Astrocyte (in vitro differentiated cells and primary cell): ENCODE measurements around the gene POLN. TPM values are rescaled to one million over a fixed set of nuclear protein-coding genes. Genes with fewer than 3 reads are reported as not detected.
A peak's percentile ranks its signal among the peaks of the same experiment; 100 is the strongest.

Source experiments
- DNase-seq: peaks from one replicate; pipeline ENCODE4 v3.0.0-alpha.2; 2010; ENCODE audit warnings: low read depth
- FAIRE-seq: peaks from 2 replicates; lab custom pipeline; 2011; peaks lifted over from hg19 to GRCh38; lab: Jason Lieb, UNC
- H2AFZ ChIP-seq: 2 replicates; pipeline ENCODE4 v1.6.0; 2012; ENCODE audit warnings: low read depth, low read length, inconsistent platforms
- H3K27ac ChIP-seq: 2 replicates; pipeline ENCODE4 v1.5.1; 2011; ENCODE audit warnings: low read depth, low read length, inconsistent platforms
- H3K27me3 ChIP-seq: 2 replicates; pipeline ENCODE4 v1.6.0; 2011; ENCODE audit warnings: low read length, inconsistent platforms; ENCODE audit not compliant: insufficient read depth
- H3K36me3 ChIP-seq: 2 replicates; pipeline ENCODE4 v1.5.1; 2011; ENCODE audit warnings: low read length, inconsistent platforms; ENCODE audit not compliant: insufficient read depth
- H3K4me1 ChIP-seq: 2 replicates; pipeline ENCODE4 v1.5.1; 2011; ENCODE audit warnings: low read length, inconsistent platforms; ENCODE audit not compliant: insufficient read depth
- H3K4me2 ChIP-seq: 2 replicates; pipeline ENCODE4 v1.6.0; 2012; ENCODE audit warnings: low read length, inconsistent platforms
- H3K4me3 ChIP-seq: 2 replicates; pipeline ENCODE4 v1.5.1; 2011; ENCODE audit warnings: low read depth, mild to moderate bottlenecking, low read length, inconsistent platforms; ENCODE audit not compliant: insufficient read depth
- H3K79me2 ChIP-seq: 2 replicates; pipeline ENCODE4 v1.6.0; 2012; ENCODE audit warnings: mild to moderate bottlenecking, low read length, inconsistent platforms; ENCODE audit not compliant: insufficient read depth
- H3K9ac ChIP-seq: 2 replicates; pipeline ENCODE4 v1.6.0; 2012; ENCODE audit warnings: mild to moderate bottlenecking, low read length, inconsistent platforms
- H3K9me3 ChIP-seq: 2 replicates; pipeline ENCODE4 v1.5.1; 2012; ENCODE audit warnings: low read depth, mild to moderate bottlenecking, low read length, inconsistent platforms; ENCODE audit not compliant: insufficient read depth
- H4K20me1 ChIP-seq: 2 replicates; pipeline ENCODE4 v1.6.0; 2012; ENCODE audit warnings: low read length, inconsistent platforms; ENCODE audit not compliant: insufficient read depth
- H3K27ac Mint-ChIP-seq: one replicate; pipeline ENCODE4 v1.8.0; 2021; ENCODE audit warnings: mild to moderate bottlenecking, mixed read lengths; ENCODE audit not compliant: unreplicated experiment
- H3K27me3 Mint-ChIP-seq: one replicate; pipeline ENCODE4 v1.8.0; 2021; ENCODE audit warnings: low read depth, mixed read lengths; ENCODE audit not compliant: unreplicated experiment
- H3K36me3 Mint-ChIP-seq: one replicate; pipeline ENCODE4 v1.8.0; 2021; ENCODE audit warnings: low read depth, mixed read lengths; ENCODE audit not compliant: unreplicated experiment
- H3K4me1 Mint-ChIP-seq: one replicate; pipeline ENCODE4 v1.8.0; 2021; ENCODE audit warnings: low read depth, mixed read lengths; ENCODE audit not compliant: unreplicated experiment
- H3K4me3 Mint-ChIP-seq: one replicate; pipeline ENCODE4 v1.8.0; 2021; ENCODE audit warnings: mild to moderate bottlenecking, moderate library complexity, mixed read lengths; ENCODE audit not compliant: unreplicated experiment
- H3K9me3 Mint-ChIP-seq: one replicate; pipeline ENCODE4 v1.8.0; 2021; ENCODE audit warnings: mild to moderate bottlenecking, mixed read lengths; ENCODE audit not compliant: unreplicated experiment
- CTCF ChIP-seq: IDR thresholded peaks from 2 replicates; pipeline ENCODE4 v1.5.1; 2011; ENCODE audit warnings: low read depth, mild to moderate bottlenecking, inconsistent platforms, low read length, moderate library complexity; ENCODE audit not compliant: insufficient read depth
- EZH2 ChIP-seq: IDR thresholded peaks from 2 replicates; pipeline ENCODE4 v1.6.1; 2012; ENCODE audit warnings: mild to moderate bottlenecking, low read length, inconsistent platforms; ENCODE audit not compliant: insufficient read depth
- total RNA-seq: library from RNA; stranded (reverse); gene quantifications from 2 replicates; pipeline ENCODE4 v1.2.1, GENCODE V29; 2021

The POLN gene
- total RNA-seq, 1 donor from 2014 or later = 3.1 TPM

- Mint-ChIP-seq H3K36me3 (peaks cover 3% of the 10 kb centered on the region), H3K9me3 (no peaks in the 10 kb centered on the region), H3K4me1 (no peaks in the 10 kb centered on the region), H3K4me3 (no peak overlapping the region), H3K27ac (no peak overlapping the region), H3K27me3 (peaks cover 18% of the 10 kb centered on the region)
- Histone ChIP-seq H3K4me1 (peaks cover 7% of the 10 kb centered on the region), H3K36me3 (no peaks in the 10 kb centered on the region), H4K20me1 (peaks cover 12% of the 10 kb centered on the region), H3K27me3 (peaks cover 11% of the 10 kb centered on the region), H2AFZ (no peak overlapping the region), H3K4me2 (no peak overlapping the region), H3K9ac (no peak overlapping the region), H3K4me3 (no peak overlapping the region), H3K9me3 (no peaks in the 10 kb centered on the region), H3K27ac (no peak overlapping the region), H3K79me2 (no peaks in the 10 kb centered on the region)
- DNase-seq (no peak), FAIRE-seq (no peak)
- TF ChIP-seq EZH2 (no peak), CTCF (no peak)
These were observed 198.4 kb downstream of the POLN start for GRCh38 chr4:2043396-2044118.

GRCh38 chr4:2042947-2043395 is 198.9 kb downstream of the POLN start:
- Mint-ChIP-seq H3K4me3 (peak overlapping the region; percentile 67), H3K27ac (no peak overlapping the region), H3K4me1 (no peaks in the 10 kb centered on the region), H3K9me3 (no peaks in the 10 kb centered on the region), H3K27me3 (peaks cover 16% of the 10 kb centered on the region), H3K36me3 (peaks cover 3% of the 10 kb centered on the region)
- FAIRE-seq (no peak), DNase-seq (no peak)
- Histone ChIP-seq H3K27ac (no peak overlapping the region), H3K9me3 (no peaks in the 10 kb centered on the region), H3K79me2 (no peaks in the 10 kb centered on the region), H3K27me3 (peaks cover 11% of the 10 kb centered on the region), H4K20me1 (peaks cover 12% of the 10 kb centered on the region), H3K4me2 (peak overlapping the region; percentile 93), H3K4me3 (no peak overlapping the region), H3K36me3 (no peaks in the 10 kb centered on the region), H2AFZ (no peak overlapping the region), H3K9ac (no peak overlapping the region), H3K4me1 (peaks cover 7% of the 10 kb centered on the region)
- no peak for TF ChIP-seq CTCF
- no peak for TF ChIP-seq EZH2
